HG02571 (cell line): ENCODE measurements around the gene GRIFIN.

Source experiments
- ATAC-seq: cut with Tn5 transposase; IDR thresholded peaks from one replicate; pipeline ENCODE4 v1.9.1; 2021; ENCODE audit warnings: mild to moderate bottlenecking, moderate library complexity; ENCODE audit not compliant: unreplicated experiment

The GRIFIN gene, protein sequence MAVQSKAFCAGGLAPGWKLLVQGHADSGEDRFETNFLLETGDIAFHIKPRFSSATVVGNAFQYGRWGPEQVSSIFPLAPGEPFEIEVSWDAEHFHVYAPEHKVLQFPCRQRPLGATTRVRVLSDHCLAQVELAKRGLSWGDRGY

GRCh38 chr7:2476298-2476697 is at the start of gene GRIFIN:
Gene GRIFIN (minus strand): TSS chr7:2476398. CDS start chr7:2476383, 15 bp downstream.
- no peak for ATAC-seq

DNA sequence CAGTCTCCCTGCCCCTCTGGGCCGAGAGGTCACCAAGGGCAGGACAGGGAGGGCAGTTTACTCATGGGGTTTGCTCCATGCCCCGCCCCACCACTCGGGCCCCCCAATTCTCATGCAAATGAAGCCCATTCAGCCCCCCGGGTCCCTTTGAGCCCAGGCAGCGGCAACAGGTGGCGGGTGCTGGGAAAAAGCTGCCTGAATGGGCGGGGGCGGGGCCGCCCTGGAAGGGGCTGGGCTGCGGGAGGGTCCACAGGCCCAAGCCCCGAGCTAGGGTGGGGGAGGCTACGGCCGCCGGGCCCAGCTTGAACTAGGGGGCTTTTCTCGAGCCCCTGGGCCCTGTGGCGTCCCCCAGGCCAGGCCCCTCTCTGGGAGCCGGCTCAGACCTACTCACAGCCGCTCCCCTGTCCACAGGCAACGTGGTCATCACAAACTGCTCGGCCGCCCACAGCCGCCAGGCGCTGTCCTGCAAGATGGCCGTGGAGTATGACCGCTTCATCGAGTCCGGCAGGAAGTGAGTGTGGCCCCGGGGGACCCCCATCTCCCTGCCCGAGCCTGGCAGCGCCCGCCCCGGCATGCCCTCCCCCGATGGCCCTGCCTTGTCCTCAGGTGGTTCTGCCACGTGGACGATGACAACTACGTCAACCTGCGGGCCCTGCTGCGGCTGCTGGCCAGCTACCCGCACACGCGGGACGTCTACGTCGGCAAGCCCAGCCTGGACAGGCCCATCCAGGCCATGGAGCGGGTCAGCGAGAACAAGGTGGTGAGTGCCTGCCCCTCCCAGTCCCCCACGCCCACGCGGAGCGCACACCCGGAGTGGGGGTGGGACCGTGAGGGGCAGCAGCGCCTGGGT is 48.8 kb upstream of the GRIFIN start:
- no peak for ATAC-seq

GRCh38 chr7:2523941-2524807 is 48.0 kb upstream of the GRIFIN start:
- no peak for ATAC-seq

- no peak for ATAC-seq
These were observed 47.3 kb upstream of the GRIFIN start for GRCh38 chr7:2523461-2523936.

- no peak for ATAC-seq
These were observed 46.7 kb upstream of the GRIFIN start for GRCh38 chr7:2522780-2523433.

DNA sequence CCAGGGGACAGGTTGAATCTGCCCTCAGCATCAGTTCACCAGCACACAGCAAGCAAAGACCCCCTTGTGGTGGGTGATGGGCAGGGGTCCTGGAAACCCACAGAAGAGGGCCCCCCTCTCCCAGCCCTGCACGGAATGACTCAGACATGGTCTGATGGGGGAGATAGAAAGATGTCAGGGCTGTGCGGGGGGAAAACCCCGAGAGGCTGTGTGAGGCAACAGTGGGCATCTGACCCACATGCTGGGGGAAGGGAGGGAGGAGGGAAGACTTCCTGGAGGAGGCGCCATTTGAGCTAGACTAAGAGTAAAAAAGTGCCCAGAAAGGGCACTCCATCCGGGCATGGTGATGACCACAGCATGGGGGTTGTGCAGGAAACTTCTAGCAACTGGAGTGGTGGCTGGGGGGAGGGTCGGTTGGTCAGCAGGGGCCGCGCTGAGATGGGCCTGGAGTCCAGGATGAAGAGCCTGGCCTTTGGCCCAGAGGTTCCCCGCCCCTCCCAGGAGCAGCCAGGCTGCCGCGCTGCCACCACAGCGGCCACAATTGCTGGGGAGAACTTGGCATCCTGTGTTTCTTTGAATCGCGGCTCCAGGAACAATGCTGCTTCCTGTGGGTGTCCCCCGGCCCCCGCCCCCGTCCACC is 45.9 kb upstream of the GRIFIN start:
- ATAC-seq, result no peak

DNA sequence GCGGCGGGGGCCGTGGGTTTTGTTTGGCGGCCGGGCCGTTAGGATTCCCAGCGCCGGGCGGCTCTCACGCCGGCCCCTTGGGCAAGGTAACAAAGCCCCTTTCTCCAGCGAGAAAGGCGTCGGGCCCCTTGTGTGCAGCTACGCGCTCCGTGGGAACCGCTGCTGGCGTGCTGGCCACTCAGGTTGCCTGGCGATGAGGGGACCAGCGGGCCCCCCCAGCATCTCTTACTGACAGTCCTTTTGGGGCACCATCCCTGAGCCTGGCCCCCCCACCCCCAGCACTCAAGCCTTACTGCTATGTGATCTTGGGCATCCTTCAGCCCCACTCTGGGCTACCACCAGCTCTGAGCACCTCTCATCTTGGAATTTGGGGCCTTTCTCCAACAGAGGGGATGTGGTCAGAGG is 45.1 kb upstream of the GRIFIN start:
- no peak for ATAC-seq

DNA sequence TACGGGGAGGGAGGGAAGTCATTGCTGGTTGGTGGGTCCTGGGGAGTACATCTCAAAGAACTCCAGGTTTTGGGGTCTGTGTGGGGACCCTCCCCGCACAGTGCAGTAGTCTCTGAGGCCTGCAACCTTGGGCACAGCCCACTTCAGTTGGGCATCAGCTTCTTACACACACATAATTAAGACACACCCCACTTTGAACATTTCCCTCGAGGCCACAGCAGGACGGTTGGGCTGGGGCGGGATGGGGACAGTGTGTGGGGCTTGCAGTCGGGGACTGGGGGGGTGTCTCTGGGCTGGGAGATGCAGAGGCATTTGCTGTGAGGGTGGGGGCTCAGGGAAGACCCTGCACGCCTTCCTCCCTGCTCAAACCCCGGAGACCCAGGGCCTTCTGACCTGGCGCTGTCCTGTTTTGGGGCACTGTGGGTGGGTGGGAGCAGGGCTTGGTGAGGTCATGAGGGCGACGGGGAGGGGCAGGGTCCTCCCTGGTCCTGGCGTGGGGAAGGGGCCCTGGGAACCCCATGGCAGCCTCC is 44.6 kb upstream of the GRIFIN start:
- no peak for ATAC-seq

GRCh38 chr7:2520131-2520760 is 44.0 kb upstream of the GRIFIN start:
- no peak for ATAC-seq

GRCh38 chr7:2519119-2519930 is 43.1 kb upstream of the GRIFIN start, which contains the start of gene LFNG:
Gene LFNG (plus strand): TSS chr7:2519774. CDS start chr7:2519862, 88 bp downstream.
- peak; percentile 80 for ATAC-seq

DNA sequence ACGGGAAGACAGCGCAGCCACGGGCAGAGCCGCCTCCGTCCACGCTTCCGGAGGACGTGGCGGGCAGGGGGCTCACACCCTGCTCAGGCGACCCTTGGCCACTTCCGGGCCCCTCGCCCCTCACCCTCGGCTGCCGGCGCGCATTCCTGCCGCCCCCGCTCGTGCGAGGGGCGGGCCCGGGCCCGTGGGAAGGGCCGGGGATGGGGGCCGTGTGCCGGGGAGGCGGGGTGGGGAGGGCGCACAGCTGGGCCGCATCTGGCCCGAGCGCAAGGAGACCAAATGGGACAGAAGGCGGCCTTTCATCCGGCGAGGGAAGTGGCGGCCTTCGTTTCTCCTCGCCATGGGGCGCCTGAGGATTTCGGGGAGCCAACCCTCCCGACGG is 42.5 kb upstream of the GRIFIN start:
- ATAC-seq, result no peak

- ATAC-seq, result no peak
These were observed 41.7 kb upstream of the GRIFIN start for GRCh38 chr7:2517678-2518507.

DNA sequence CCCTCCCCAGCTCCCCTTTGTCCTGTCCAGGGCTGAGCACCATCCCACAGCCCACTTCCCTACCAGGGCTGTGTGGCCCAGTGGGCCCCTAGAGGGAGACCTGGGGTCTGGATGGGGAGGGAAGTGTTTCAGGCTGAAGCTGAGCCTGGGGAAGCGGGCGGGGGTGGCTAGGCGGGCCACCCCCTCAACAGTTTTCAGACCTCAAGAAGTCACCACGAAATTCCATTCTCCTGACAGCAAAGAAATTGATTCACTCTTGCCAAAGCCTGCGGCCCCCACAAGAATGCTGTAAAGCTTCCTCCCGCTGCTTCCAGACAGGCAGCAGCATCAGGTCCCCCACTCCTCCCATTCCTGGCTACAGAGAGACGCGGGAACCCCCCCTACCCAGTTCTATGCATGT is 40.8 kb upstream of the GRIFIN start:
- ATAC-seq, result no peak

GRCh38 chr7:2516194-2516555 is 40.0 kb upstream of the GRIFIN start:
- no peak for ATAC-seq

GRCh38 chr7:2515424-2516193 is 39.4 kb upstream of the GRIFIN start:
- ATAC-seq, result no peak

- ATAC-seq, result no peak
These were observed 38.5 kb upstream of the GRIFIN start for GRCh38 chr7:2514473-2515423.
